ENCODE data around the gene MYOF. TPM values are rescaled to one million over a fixed set of nuclear protein-coding genes. Genes with fewer than 3 reads are reported as not detected.

Gene MYOF
- total RNA-seq, 1 donor from 2014 or later: 132 TPM

DNA sequence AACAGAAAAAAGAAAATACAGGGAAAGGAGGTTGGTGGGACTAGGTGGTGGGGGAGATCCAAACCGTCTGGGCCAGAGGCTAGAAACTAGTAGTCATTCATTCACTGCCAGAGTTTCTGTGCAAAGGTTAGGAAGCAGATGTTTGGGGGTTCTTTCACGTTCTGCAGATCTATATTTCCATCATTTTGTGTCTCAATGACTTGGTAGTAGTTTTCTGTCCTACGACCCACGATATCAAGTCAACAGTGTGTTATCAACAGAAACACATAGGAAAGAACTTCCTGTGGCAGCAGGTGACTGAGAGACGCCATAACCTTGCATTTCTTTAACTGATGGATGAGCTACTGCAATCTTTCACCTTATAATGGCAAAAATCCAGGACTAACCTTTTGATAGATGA, 16.0 kb upstream of the MYOF start:
- intact Hi-C loops (cut with DNase I): no loop called here

DNA sequence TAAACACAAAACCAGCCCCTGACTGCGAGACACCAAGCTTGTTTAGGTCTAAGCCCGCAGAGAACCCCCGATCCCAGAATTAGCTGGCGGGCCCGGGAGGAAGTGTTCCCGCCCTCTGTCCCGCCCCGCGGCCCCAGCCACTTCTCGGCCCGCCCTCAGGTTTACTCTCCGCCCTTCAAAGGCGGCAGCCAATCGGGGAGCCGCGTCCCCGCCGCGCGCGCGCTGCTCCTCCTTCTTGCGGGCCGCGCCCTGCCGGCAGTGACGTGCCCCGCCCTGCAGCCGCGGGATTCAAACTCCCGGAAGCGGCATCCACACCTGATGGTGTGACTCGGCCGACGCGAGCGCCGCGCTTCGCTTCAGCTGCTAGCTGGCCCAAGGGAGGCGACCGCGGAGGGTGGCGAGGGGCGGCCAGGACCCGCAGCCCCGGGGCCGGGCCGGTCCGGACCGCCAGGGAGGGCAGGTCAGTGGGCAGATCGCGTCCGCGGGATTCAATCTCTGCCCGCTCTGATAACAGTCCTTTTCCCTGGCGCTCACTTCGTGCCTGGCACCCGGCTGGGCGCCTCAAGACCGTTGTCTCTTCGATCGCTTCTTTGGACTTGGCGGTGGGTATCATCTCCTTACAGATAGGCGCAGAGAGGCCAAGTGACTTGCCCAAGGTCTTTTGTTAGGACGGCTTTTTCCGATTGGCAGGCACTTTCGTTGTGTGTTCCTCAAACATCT, 14.3 kb upstream of the MYOF start, which contains the start of gene CEP55:
CEP55 (plus strand) TSS at position 291 of the 720 bp plus-strand sequence. CDS start 3,440 bp downstream, outside the sequence.
- ATAC-seq: peak; percentile 100
- DNase-seq: peak; percentile 98
- H3K4me1 ChIP-seq: peaks cover 3% of the 10 kb centered on the region
- peak within 1 kb of the TSS; percentile 80 for H3K4me3 ChIP-seq
- peak within 1 kb of the TSS; percentile 32 for H3K27ac ChIP-seq
- no peaks in the 10 kb centered on the region for H3K36me3 ChIP-seq
- H3K27me3 ChIP-seq: no peaks in the 10 kb centered on the region
- TF ChIP-seq, protein P1, sequence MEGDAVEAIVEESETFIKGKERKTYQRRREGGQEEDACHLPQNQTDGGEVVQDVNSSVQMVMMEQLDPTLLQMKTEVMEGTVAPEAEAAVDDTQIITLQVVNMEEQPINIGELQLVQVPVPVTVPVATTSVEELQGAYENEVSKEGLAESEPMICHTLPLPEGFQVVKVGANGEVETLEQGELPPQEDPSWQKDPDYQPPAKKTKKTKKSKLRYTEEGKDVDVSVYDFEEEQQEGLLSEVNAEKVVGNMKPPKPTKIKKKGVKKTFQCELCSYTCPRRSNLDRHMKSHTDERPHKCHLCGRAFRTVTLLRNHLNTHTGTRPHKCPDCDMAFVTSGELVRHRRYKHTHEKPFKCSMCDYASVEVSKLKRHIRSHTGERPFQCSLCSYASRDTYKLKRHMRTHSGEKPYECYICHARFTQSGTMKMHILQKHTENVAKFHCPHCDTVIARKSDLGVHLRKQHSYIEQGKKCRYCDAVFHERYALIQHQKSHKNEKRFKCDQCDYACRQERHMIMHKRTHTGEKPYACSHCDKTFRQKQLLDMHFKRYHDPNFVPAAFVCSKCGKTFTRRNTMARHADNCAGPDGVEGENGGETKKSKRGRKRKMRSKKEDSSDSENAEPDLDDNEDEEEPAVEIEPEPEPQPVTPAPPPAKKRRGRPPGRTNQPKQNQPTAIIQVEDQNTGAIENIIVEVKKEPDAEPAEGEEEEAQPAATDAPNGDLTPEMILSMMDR (IDR thresholded peaks at IDR 0.05): no peak
- intact Hi-C loops (cut with DNase I): no loop called here
- H3K9me3 ChIP-seq: no peaks in the 10 kb centered on the region

More for the DNA sequence above, 16.0 kb upstream of the MYOF start:
- Histone ChIP-seq H3K36me3 (no peaks in the 10 kb centered on the region), H3K9me3 (no peaks in the 10 kb centered on the region), H3K4me1 (peaks cover 3% of the 10 kb centered on the region), H3K27me3 (no peaks in the 10 kb centered on the region), H3K4me3 (no peak overlapping the region), H3K27ac (no peak overlapping the region)
- ATAC-seq: no peak
- TF ChIP-seq, protein P1 (IDR thresholded peaks at IDR 0.05): no peak
- DNase-seq: no peak

DNA sequence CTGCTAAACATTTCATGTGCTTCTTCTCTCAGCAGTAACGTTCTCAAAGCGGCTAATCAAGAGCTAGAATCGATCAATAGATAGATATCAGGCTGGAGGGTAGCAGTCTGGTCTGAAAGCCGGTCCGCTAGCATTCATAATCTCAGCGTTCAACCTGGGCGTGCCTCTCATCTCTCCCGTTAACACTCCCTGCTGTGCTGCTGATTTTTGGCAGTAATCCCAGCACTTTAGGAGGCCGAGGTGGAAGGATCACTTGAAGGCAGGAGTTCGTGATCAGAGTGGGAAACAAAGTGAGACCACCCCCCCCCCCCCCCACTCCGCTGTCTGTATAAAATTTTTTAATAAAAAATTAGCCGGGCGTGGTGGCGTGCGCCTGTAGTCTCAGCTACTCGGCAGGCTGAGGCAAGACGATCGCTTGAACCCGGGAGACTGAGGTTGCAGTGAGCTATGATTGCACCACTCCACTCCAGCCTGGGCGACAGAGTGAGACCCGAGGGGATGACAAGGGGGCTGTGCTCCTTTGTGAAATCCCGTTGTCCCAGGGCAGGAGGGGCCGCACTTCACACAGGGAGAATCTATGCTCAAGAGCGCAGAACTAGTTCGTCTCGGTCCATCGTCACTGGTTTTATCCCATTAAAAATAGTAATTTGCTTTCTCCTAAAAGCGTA, 13.7 kb upstream of the MYOF start:
- DNase-seq: no peak
- intact Hi-C loops (cut with DNase I): no loop called here
- ATAC-seq: peak; percentile 40

DNA sequence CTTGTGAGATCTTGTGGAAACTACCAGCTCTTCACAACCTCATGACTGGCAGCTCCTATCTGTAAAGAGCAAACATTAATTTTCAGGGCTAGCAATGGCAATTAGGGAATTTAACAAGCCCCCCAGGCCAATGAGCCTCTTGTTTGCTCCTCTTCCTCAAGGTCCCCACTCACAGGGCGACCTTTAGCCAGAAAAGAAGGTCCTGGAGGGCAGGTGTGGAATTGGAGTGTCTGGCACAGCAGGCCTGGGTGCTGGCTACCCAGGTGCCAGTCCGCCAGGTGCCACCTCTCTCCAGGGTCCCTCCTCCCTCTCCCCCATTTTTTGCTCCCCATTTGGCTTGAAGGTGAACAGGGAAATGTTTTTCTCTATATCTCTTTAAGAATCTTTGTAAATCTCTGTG, 12.4 kb upstream of the MYOF start:
- no peaks in the 10 kb centered on the region for H3K9me3 ChIP-seq
- no peaks in the 10 kb centered on the region for H3K27me3 ChIP-seq
- H3K4me3 ChIP-seq: no peak overlapping the region
- ATAC-seq (no peak), DNase-seq (no peak)
- intact Hi-C loops (cut with DNase I): no loop called here
- H3K27ac ChIP-seq: no peak overlapping the region
- no peaks in the 10 kb centered on the region for H3K36me3 ChIP-seq
- TF ChIP-seq, protein P1 (IDR thresholded peaks at IDR 0.05): no peak
- H3K4me1 ChIP-seq: peaks cover 3% of the 10 kb centered on the region

More for the DNA sequence above, 13.7 kb upstream of the MYOF start:
- Histone ChIP-seq H3K27ac (peak overlapping the region; percentile 32), H3K36me3 (no peaks in the 10 kb centered on the region), H3K4me1 (peaks cover 3% of the 10 kb centered on the region), H3K27me3 (no peaks in the 10 kb centered on the region), H3K4me3 (peak overlapping the region; percentile 80), H3K9me3 (no peaks in the 10 kb centered on the region)
- TF ChIP-seq, protein P1 (IDR thresholded peaks at IDR 0.05): no peak

DNA sequence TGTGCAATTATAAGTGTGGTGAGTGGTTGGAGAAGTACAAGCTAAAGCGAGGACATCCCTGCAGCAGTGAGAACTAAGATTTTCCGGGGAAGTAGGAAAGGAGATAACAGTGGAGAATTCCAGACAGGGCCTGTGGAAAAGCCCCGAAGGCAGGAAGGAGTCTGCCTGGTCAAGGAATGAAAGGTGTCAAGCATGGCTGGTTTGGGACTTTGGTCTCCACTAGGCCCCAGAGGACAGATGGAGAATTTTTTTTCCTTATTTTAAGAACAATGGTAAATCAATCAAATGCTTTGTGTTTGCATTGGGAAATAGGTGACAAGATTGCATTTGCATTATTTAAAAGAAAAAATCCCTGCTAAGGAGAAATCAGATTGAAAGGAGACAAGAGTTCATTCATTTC, 11.0 kb upstream of the MYOF start:
- Histone ChIP-seq H3K4me1 (peaks cover 3% of the 10 kb centered on the region), H3K27ac (no peak overlapping the region), H3K27me3 (no peaks in the 10 kb centered on the region), H3K9me3 (no peaks in the 10 kb centered on the region), H3K36me3 (no peaks in the 10 kb centered on the region), H3K4me3 (no peak overlapping the region)
- ATAC-seq (no peak), DNase-seq (no peak)
- intact Hi-C loops (cut with DNase I): no loop called here
- TF ChIP-seq, protein P1 (IDR thresholded peaks at IDR 0.05): no peak

Data from upper lobe of right lung (tissue), 1 donor.